NB4 (cell line): Measurements from ENCODE around the gene ACTN3.

Experiments used
- MYC ChIP-seq: IDR thresholded peaks from 2 replicates; pipeline ENCODE4 v1.6.1; 2011; ENCODE audit warnings: low read depth, low read length
- POLR2A ChIP-seq: IDR thresholded peaks from 2 replicates; pipeline ENCODE4 v1.6.1; 2011; ENCODE audit warnings: mild to moderate bottlenecking; ENCODE audit not compliant: insufficient read length; ENCODE audit errors: extremely low read depth
- TF ChIP-seq, protein P1 (sequence below): IDR thresholded peaks from 2 replicates; pipeline ENCODE4 v1.6.1; 2011; ENCODE audit warnings: low read depth, low read length
- TF ChIP-seq, protein P2 (sequence below): IDR thresholded peaks from one replicate; pipeline ENCODE4 v1.5.1; 2012; ENCODE audit warnings: low read depth, low read length

DNA sequence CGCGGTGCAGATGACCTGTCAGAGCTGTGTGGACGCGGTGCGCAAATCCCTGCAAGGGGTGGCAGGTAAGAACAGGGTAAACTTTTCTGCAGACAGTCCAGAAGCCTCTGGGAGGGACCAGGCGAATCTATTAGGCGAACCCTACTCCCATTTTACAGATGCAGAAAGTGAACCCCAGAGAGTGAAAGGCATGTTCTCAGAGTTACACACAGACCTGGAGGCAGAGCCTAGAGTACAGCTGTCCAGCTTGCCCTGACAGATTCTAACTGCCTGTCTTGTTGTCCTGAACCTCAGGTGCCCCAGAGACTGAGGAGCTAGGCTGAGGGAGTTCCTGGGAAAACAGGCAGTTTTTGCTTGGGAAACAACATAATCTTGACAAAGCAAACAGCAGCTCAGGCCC is 46.9 kb downstream of the ACTN3 start:
- TF ChIP-seq, protein P1, sequence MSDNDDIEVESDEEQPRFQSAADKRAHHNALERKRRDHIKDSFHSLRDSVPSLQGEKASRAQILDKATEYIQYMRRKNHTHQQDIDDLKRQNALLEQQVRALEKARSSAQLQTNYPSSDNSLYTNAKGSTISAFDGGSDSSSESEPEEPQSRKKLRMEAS = no peak
- TF ChIP-seq, protein P2, sequence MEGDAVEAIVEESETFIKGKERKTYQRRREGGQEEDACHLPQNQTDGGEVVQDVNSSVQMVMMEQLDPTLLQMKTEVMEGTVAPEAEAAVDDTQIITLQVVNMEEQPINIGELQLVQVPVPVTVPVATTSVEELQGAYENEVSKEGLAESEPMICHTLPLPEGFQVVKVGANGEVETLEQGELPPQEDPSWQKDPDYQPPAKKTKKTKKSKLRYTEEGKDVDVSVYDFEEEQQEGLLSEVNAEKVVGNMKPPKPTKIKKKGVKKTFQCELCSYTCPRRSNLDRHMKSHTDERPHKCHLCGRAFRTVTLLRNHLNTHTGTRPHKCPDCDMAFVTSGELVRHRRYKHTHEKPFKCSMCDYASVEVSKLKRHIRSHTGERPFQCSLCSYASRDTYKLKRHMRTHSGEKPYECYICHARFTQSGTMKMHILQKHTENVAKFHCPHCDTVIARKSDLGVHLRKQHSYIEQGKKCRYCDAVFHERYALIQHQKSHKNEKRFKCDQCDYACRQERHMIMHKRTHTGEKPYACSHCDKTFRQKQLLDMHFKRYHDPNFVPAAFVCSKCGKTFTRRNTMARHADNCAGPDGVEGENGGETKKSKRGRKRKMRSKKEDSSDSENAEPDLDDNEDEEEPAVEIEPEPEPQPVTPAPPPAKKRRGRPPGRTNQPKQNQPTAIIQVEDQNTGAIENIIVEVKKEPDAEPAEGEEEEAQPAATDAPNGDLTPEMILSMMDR = no peak
- TF ChIP-seq POLR2A (no peak), MYC (no peak)
